Ovary (tissue), 9 donors: ENCODE data around the gene ZFYVE9. TPM values are rescaled to one million over a fixed set of nuclear protein-coding genes. Genes with fewer than 3 reads are reported as not detected.
"Not testable (repeated sequence)": the region's sequence is repeated elsewhere in the genome, so short reads cannot be mapped to it uniquely, and the experiment has no call there.

Experiments
- DNase-seq, 5 donors: peaks; one replicate each; pipeline ENCODE4 v3.0.0-alpha.2; 2019 to 2020
- H3K27ac ChIP-seq, 2 donors: fragments of 200-600 bp; one replicate each; pipeline versions ENCODE4 v1.5.1 to v1.8.0; 2019 to 2022
- H3K27me3 ChIP-seq: fragments of 200-600 bp; one replicate; pipeline ENCODE4 v1.8.0; 2022
- H3K36me3 ChIP-seq: fragments of 200-600 bp; sonication (generic); one replicate; pipeline ENCODE4 v1.5.1; 2019
- H3K4me1 ChIP-seq: one replicate; pipeline ENCODE4 v1.8.1; 2013; ENCODE audit warnings: mild to moderate bottlenecking, moderate library complexity; ENCODE audit not compliant: insufficient read depth
- H3K4me3 ChIP-seq: fragments of 200-600 bp; sonication (generic); one replicate; pipeline ENCODE4 v1.5.1; 2017
- H3K9me3 ChIP-seq, 2 donors: fragments of 200-600 bp in 1 of 2; sonication (generic) in 1 of 2; one replicate each; pipeline versions ENCODE4 v1.5.1 to v1.8.1; 2013 to 2019; ENCODE audit warnings: mild to moderate bottlenecking in 1 of 2, moderate library complexity in 1 of 2
- EP300 ChIP-seq: sonication (generic); formaldehyde crosslinking; IDR thresholded peaks from one replicate; pipeline ENCODE4 v1.6.1; 2017; ENCODE audit warnings: antibody characterized with exemption
- POLR2A ChIP-seq: fragments of 450-650 bp; IDR thresholded peaks from one replicate; pipeline ENCODE4 v1.6.1; 2017; ENCODE audit warnings: antibody characterized with exemption, mild to moderate bottlenecking, moderate library complexity
- WGBS, 3 donors: extraction: QIAGEN DNeasy Blood & Tissue Kit in 1 of 3; methylation state at CpG; one replicate each; pipeline versions ENCODE4 v1.1.5 to v1.1.7; 2013 to 2017; 5-methylcytosine and 5-hydroxymethylcytosine counted together
- intact Hi-C, 4 donors: fragments of 100-400 bp; cut with DNase I; formaldehyde crosslinking; loops; one replicate each; pipeline versions ENCODE4 v1.11.0 to v1.15.1; 2022 to 2023
- polyA plus RNA-seq, 2 donors: library from polyadenylated mRNA; stranded (reverse); fragments of 200-250 nt in 1 of 2; fragments of 350-450 nt in 1 of 2; fragmentation: Illumina TruSeq in 1 of 2; extraction: RNeasy Lipid Tissue Mini Kit (QIAGEN cat#74804) in 1 of 2; gene quantifications; one replicate each; pipeline ENCODE4 v1.2.3, GENCODE V29; 2013 to 2014
- total RNA-seq, 7 donors: library from RNA; depleted of rRNA in 2 of 7; stranded (reverse); fragments of >200 nt in 2 of 7; fragmentation: NEBNext Ultra II Directional in 3 of 7; extraction: Animal tissue kit (Norgen Biotek cat#: 25700) in 3 of 7; gene quantifications; one replicate each; pipeline versions ENCODE4 v1.1.0 to v1.2.4, GENCODE V29; 2016 to 2023
- TF ChIP-seq, protein P1 (sequence below), 3 donors: fragments of 450-650 bp in 2 of 3; fragments of 200-600 bp in 1 of 3; IDR thresholded peaks; one replicate each; pipeline versions ENCODE4 v1.5.1 to v1.8.0; 2016 to 2022; ENCODE audit warnings: antibody characterized with exemption in 3 of 3, mild to moderate bottlenecking in 1 of 3
- donor health status: DM: no; HTN: no; CAD: no; lungs with moderate emphysema.
- donor health status: DM: no; HTN: no; CAD: no.
- donor health status: Bipolar disorder and iron deficiency.
- donor health status: DM: yes; HTN: yes; CAD: no.
- donor health status: DM: no; HTN: no; CAD: no.
- donor health status: DM: yes; HTN: yes; CAD: no.

ZFYVE9 gene
- total and polyA plus RNA-seq, 9 donors = 12.9 to 40.8 (median 33.4) TPM

DNA sequence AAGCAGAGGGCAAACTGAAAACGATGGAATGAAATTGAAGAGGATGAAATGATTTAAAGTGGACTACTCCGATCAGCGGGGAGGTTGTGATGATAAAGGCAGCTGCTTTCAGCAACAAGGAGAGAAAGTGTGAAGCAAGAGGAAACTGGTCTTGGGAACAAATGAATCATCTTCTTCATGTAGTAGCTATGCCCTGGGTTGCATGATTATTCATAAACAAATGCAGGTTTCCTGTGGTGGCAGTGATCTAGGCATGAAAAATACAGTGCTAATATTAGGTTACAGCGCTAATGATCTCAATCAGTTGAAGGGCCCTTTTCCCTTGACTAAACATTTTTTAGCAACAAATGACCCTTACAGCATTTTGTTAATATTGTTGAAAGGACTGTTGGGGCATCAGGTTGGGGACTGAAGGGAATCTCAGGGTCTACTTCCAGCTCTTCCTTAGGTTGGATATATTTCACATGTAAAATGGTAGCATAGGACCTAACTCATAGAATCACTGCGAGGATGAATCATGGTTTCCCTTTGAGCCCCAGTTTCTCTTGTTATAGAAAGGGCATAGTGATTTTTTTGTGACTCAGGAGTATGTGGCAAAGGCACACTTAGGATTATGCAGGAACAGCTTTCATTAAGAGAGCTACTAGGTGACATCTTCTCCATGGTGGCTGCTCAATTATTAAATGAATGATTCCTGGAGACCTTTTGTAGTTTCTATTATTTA, 1.9 kb upstream of the ZFYVE9 start:
- intact Hi-C loops = loop anchor here in 1 of 4 donors (10.0 kb wide), 1 partner anchor 165 kb away; no protein-coding TSS in a partner anchor
- no peak overlapping the region for H3K27ac ChIP-seq

GRCh38 chr1:52140633-52141512, 1.0 kb upstream of the ZFYVE9 start:
- peaks cover 5% of the 10 kb centered on the region for H3K4me1 ChIP-seq
- WGBS, 3 donors = 8 to 23% (median 11%) methylated on average over 2 of the region's 2 CpGs

More for the DNA sequence above, 1.9 kb upstream of the ZFYVE9 start:
- TF ChIP-seq EP300 (no peak), POLR2A (no peak)
- TF ChIP-seq, protein P1, sequence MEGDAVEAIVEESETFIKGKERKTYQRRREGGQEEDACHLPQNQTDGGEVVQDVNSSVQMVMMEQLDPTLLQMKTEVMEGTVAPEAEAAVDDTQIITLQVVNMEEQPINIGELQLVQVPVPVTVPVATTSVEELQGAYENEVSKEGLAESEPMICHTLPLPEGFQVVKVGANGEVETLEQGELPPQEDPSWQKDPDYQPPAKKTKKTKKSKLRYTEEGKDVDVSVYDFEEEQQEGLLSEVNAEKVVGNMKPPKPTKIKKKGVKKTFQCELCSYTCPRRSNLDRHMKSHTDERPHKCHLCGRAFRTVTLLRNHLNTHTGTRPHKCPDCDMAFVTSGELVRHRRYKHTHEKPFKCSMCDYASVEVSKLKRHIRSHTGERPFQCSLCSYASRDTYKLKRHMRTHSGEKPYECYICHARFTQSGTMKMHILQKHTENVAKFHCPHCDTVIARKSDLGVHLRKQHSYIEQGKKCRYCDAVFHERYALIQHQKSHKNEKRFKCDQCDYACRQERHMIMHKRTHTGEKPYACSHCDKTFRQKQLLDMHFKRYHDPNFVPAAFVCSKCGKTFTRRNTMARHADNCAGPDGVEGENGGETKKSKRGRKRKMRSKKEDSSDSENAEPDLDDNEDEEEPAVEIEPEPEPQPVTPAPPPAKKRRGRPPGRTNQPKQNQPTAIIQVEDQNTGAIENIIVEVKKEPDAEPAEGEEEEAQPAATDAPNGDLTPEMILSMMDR (IDR thresholded peaks at IDR 0.05) = no peak
- no peak overlapping the region for H3K4me3 ChIP-seq
- peaks cover 2% of the 10 kb centered on the region for H3K4me1 ChIP-seq
- no peaks in the 10 kb centered on the region for H3K9me3 ChIP-seq
- no peaks in the 10 kb centered on the region for H3K36me3 ChIP-seq
- DNase-seq = no peak
- H3K27me3 ChIP-seq = no peaks in the 10 kb centered on the region
- 74 to 87% (median 84%) methylated on average over 5 of the region's 5 CpGs for WGBS, 3 donors

DNA sequence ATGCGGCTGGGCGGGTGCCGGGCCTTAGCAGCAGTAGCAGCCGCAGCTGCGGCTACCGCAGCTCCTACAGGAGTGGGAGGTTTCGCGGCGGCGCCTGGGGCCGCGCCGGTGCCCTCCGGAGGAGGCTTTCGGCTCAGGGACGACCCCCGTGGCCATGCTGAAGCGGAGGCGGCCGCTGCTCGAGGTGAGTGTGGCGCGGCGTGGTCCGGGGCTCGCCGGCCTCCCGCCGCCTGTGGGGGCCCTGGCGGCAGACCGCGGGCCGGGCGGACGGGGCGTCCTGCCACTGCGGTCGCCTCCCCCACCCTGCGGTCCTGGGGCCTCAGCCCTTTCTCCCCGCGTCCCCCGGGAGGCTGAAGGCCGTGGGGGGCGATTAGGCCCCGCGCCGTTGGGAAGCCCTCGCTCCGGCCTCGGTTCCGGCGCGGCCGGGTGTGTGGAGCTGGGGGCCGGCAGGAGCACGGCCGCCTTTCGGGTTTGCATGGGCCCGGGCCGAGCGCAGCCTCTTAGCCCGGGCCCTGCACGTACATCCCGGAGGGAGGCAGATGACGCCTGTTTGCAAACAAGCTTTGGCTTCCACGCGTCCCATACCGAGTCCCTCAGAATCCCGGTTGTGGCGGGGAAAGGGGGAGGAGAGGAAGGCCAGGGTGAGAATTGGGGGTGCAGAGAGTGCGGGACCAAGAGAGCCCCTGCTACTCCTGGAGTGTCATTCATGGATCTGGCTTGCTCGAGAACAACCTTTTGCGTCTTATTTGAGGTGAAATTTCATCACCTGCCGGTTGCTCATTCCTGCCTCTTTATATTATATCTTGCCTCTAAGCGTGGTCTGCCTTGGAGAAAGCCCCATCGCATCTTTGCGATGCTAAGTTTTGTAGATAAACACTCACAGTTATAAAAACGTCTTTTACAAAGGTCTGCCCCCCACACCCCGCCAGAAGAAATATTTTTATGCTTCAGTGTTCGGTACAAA, 613 bp downstream of the ZFYVE9 start:
- no peaks in the 10 kb centered on the region for H3K36me3 ChIP-seq
- H3K27me3 ChIP-seq = no peaks in the 10 kb centered on the region
- peaks cover 5% of the 10 kb centered on the region for H3K4me1 ChIP-seq
- peak; percentile 32 to 67 (median 53) for DNase-seq
- H3K4me3 ChIP-seq = peak overlapping the region; percentile 86
- H3K9me3 ChIP-seq = no peaks in the 10 kb centered on the region
- 0 to 1% (median 0%) methylated on average over 36 to 80 of the region's 80 CpGs for WGBS, 3 donors
- intact Hi-C loops = no loop called here
- peak overlapping the region; percentile 98 to 100 for H3K27ac ChIP-seq
- TF ChIP-seq EP300 = no peak
- TF ChIP-seq, protein P1 (IDR thresholded peaks at IDR 0.05) = peak in 2 of 3 donors; percentile 40 to 56

More at GRCh38 chr1:52140633-52141512, 1.0 kb upstream of the ZFYVE9 start:
- Histone ChIP-seq H3K27ac (peak overlapping the region; percentile 98 to 100), H3K9me3 (no peaks in the 10 kb centered on the region), H3K36me3 (no peaks in the 10 kb centered on the region), H3K27me3 (no peaks in the 10 kb centered on the region), H3K4me3 (peak overlapping the region; percentile 86)
- intact Hi-C loops = no loop called here
- TF ChIP-seq, protein P1 (IDR thresholded peaks at IDR 0.05) = no peak
- TF ChIP-seq POLR2A (no peak), EP300 (no peak)
- DNase-seq = no peak

- H3K36me3 ChIP-seq = no peaks in the 10 kb centered on the region
- H3K4me1 ChIP-seq = peaks cover 8% of the 10 kb centered on the region
- no peak overlapping the region for H3K4me3 ChIP-seq
- DNase-seq = no peak
- intact Hi-C loops = no loop called here
- no peaks in the 10 kb centered on the region for H3K27me3 ChIP-seq
- no peaks in the 10 kb centered on the region for H3K9me3 ChIP-seq
- no peak overlapping the region for H3K27ac ChIP-seq
- 64 to 73% (median 69%) methylated on average over 2 of the region's 2 CpGs for WGBS, 3 donors
- TF ChIP-seq, protein P1 (IDR thresholded peaks at IDR 0.05) = no peak
- TF ChIP-seq POLR2A = no peak
- no peak for TF ChIP-seq EP300
Measured at GRCh38 chr1:52145137-52145536, 3.2 kb downstream of the ZFYVE9 start.

DNA sequence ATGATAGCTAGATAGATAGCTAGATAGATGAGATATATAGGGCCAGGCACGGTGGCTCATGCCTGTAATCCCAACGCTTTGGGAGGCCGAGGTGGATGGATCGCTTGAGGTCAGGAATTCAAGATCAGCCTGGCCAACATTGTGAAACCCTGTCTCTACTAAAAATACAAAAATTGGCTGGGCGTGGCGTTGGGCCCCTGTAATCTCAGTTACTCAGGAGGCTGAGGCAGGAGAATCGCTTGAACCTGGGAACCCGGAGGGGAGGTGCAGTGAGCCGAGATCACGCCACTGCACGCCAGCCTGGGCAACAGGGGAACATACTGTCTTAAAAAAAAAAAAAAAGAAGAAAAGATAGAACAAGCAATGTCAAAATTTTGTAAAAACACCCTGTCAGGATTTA, 8.6 kb downstream of the ZFYVE9 start:
- H3K4me3 ChIP-seq = not testable (repeated sequence)

More for the DNA sequence above, 8.6 kb downstream of the ZFYVE9 start:
- intact Hi-C loops, DNase-seq, H3K36me3 ChIP-seq, H3K27me3 ChIP-seq, H3K4me1 ChIP-seq, H3K27ac ChIP-seq, H3K9me3 ChIP-seq: not testable (repeated sequence)
- WGBS, 3 donors = 83 to 91% (median 89%) methylated on average over 11 of the region's 11 CpGs
